Measurements from ENCODE around the gene FAR2.

DNA sequence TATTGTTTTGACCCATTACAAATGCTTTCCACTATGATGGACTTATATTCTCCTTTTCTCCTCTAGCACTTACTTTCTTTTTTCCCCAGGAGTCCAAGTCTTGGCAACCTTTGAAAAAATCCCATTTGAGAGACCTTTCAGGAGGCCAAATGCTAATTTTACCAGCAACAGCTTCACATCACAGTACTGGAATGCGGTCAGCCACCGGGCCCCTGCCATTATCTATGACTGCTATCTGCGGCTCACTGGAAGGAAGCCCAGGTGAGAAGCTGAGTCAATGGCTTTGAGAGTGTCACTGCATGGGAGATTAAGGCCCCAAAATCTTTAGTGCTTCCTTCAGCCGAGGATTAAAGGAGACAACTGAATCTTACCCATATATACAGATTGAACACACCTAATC lies 167.7 kb downstream of the FAR2 start:
- TF ChIP-seq, protein P1, sequence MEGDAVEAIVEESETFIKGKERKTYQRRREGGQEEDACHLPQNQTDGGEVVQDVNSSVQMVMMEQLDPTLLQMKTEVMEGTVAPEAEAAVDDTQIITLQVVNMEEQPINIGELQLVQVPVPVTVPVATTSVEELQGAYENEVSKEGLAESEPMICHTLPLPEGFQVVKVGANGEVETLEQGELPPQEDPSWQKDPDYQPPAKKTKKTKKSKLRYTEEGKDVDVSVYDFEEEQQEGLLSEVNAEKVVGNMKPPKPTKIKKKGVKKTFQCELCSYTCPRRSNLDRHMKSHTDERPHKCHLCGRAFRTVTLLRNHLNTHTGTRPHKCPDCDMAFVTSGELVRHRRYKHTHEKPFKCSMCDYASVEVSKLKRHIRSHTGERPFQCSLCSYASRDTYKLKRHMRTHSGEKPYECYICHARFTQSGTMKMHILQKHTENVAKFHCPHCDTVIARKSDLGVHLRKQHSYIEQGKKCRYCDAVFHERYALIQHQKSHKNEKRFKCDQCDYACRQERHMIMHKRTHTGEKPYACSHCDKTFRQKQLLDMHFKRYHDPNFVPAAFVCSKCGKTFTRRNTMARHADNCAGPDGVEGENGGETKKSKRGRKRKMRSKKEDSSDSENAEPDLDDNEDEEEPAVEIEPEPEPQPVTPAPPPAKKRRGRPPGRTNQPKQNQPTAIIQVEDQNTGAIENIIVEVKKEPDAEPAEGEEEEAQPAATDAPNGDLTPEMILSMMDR (IDR thresholded peaks at IDR 0.05; ENCODE audit: low read depth, low read length): no peak
- TF ChIP-seq EZH2phosphoT487 (IDR thresholded peaks at IDR 0.05; ENCODE audit: low read depth): no peak

All from OCI-LY3 (cell line).